Neuron (in vitro differentiated cells): ENCODE results near the gene USP19.
A peak's percentile ranks its signal among the peaks of the same experiment; 100 is the strongest.

Experiments
- H2AFZ ChIP-seq: one replicate; pipeline ENCODE4 v1.6.1; 2013; ENCODE audit warnings: low read depth, mild to moderate bottlenecking, inconsistent platforms, low read length, moderate library complexity
- H3K27me3 ChIP-seq: one replicate; pipeline ENCODE4 v1.6.1; 2013; ENCODE audit warnings: low read length; ENCODE audit not compliant: insufficient read depth
- H3K36me3 ChIP-seq: one replicate; pipeline ENCODE4 v1.6.1; 2013; ENCODE audit warnings: low read length; ENCODE audit not compliant: insufficient read depth
- H3K4me1 ChIP-seq: one replicate; pipeline ENCODE4 v1.6.1; 2013; ENCODE audit warnings: low read length; ENCODE audit not compliant: insufficient read depth
- H3K4me3 ChIP-seq: 2 replicates; pipeline ENCODE4 v1.5.1; 2013; ENCODE audit warnings: mild to moderate bottlenecking, low read length, moderate library complexity
- H3K9me3 ChIP-seq: one replicate; pipeline ENCODE4 v1.6.1; 2013; ENCODE audit warnings: low read length

Gene USP19

GRCh38 chr3:49124203-49124602, 3.6 kb upstream of the USP19 start:
- Histone ChIP-seq H3K27me3 (no peaks in the 10 kb centered on the region), H3K36me3 (peaks cover 44% of the 10 kb centered on the region), H2AFZ (no peak overlapping the region), H3K4me1 (peaks cover 12% of the 10 kb centered on the region), H3K9me3 (no peaks in the 10 kb centered on the region), H3K4me3 (no peak overlapping the region)

- Histone ChIP-seq H3K4me3 (no peak overlapping the region), H3K9me3 (no peaks in the 10 kb centered on the region), H3K4me1 (peaks cover 15% of the 10 kb centered on the region), H3K36me3 (peaks cover 49% of the 10 kb centered on the region), H3K27me3 (no peaks in the 10 kb centered on the region), H2AFZ (no peak overlapping the region)
These were observed 3.1 kb upstream of the USP19 start for GRCh38 chr3:49123687-49124086.

- Histone ChIP-seq H3K9me3 (no peaks in the 10 kb centered on the region), H3K36me3 (peaks cover 47% of the 10 kb centered on the region), H2AFZ (no peak overlapping the region), H3K27me3 (no peaks in the 10 kb centered on the region), H3K4me1 (peaks cover 15% of the 10 kb centered on the region), H3K4me3 (no peak overlapping the region)
These were observed 2.4 kb upstream of the USP19 start for GRCh38 chr3:49122886-49123545.

- no peak overlapping the region for H2AFZ ChIP-seq
- H3K9me3 ChIP-seq, result no peaks in the 10 kb centered on the region
- no peak overlapping the region for H3K4me3 ChIP-seq
- peaks cover 53% of the 10 kb centered on the region for H3K36me3 ChIP-seq
- H3K4me1 ChIP-seq, result peaks cover 15% of the 10 kb centered on the region
- no peaks in the 10 kb centered on the region for H3K27me3 ChIP-seq
These were observed 1.8 kb upstream of the USP19 start for GRCh38 chr3:49122451-49122850.

- H3K27me3 ChIP-seq, result no peaks in the 10 kb centered on the region
- H2AFZ ChIP-seq, result no peak overlapping the region
- peaks cover 15% of the 10 kb centered on the region for H3K4me1 ChIP-seq
- H3K4me3 ChIP-seq, result no peak overlapping the region
- H3K36me3 ChIP-seq, result peaks cover 57% of the 10 kb centered on the region
- H3K9me3 ChIP-seq, result no peaks in the 10 kb centered on the region
These were observed 1.4 kb upstream of the USP19 start for GRCh38 chr3:49122022-49122421.

GRCh38 chr3:49121132-49121736, 611 bp upstream of the USP19 start:
- Histone ChIP-seq H3K4me1 (peaks cover 15% of the 10 kb centered on the region), H2AFZ (peak overlapping the region; percentile 10), H3K9me3 (no peaks in the 10 kb centered on the region), H3K4me3 (peak overlapping the region; percentile 94), H3K27me3 (no peaks in the 10 kb centered on the region), H3K36me3 (peaks cover 65% of the 10 kb centered on the region)

- peak overlapping the region; percentile 10 for H2AFZ ChIP-seq
- H3K9me3 ChIP-seq, result no peaks in the 10 kb centered on the region
- peaks cover 15% of the 10 kb centered on the region for H3K4me1 ChIP-seq
- H3K36me3 ChIP-seq, result peaks cover 69% of the 10 kb centered on the region
- peak overlapping the region; percentile 94 for H3K4me3 ChIP-seq
- H3K27me3 ChIP-seq, result no peaks in the 10 kb centered on the region
These were observed 556 bp downstream of the USP19 start for GRCh38 chr3:49120096-49120437.

GRCh38 chr3:49119439-49119838, 1.2 kb downstream of the USP19 start:
- Histone ChIP-seq H3K4me3 (peak overlapping the region; percentile 94), H3K36me3 (peaks cover 70% of the 10 kb centered on the region), H3K27me3 (no peaks in the 10 kb centered on the region), H3K9me3 (no peaks in the 10 kb centered on the region), H2AFZ (no peak overlapping the region), H3K4me1 (peaks cover 15% of the 10 kb centered on the region)

GRCh38 chr3:49119036-49119435, 1.6 kb downstream of the USP19 start:
- no peak overlapping the region for H3K4me3 ChIP-seq
- H3K9me3 ChIP-seq, result no peaks in the 10 kb centered on the region
- peaks cover 70% of the 10 kb centered on the region for H3K36me3 ChIP-seq
- peaks cover 15% of the 10 kb centered on the region for H3K4me1 ChIP-seq
- no peak overlapping the region for H2AFZ ChIP-seq
- no peaks in the 10 kb centered on the region for H3K27me3 ChIP-seq

- no peak overlapping the region for H3K4me3 ChIP-seq
- H3K9me3 ChIP-seq, result no peaks in the 10 kb centered on the region
- no peak overlapping the region for H2AFZ ChIP-seq
- no peaks in the 10 kb centered on the region for H3K27me3 ChIP-seq
- H3K36me3 ChIP-seq, result peaks cover 91% of the 10 kb centered on the region
- no peaks in the 10 kb centered on the region for H3K4me1 ChIP-seq
These were observed 8.4 kb downstream of the USP19 start for GRCh38 chr3:49112262-49112661.

- Histone ChIP-seq H3K27me3 (no peaks in the 10 kb centered on the region), H3K36me3 (peaks cover 83% of the 10 kb centered on the region), H3K4me3 (no peak overlapping the region), H2AFZ (no peak overlapping the region), H3K4me1 (no peaks in the 10 kb centered on the region), H3K9me3 (no peaks in the 10 kb centered on the region)
These were observed 9.3 kb downstream of the USP19 start for GRCh38 chr3:49111347-49111746.

GRCh38 chr3:49110780-49111179, 9.8 kb downstream of the USP19 start:
- H2AFZ ChIP-seq, result no peak overlapping the region
- H3K9me3 ChIP-seq, result no peaks in the 10 kb centered on the region
- peaks cover 78% of the 10 kb centered on the region for H3K36me3 ChIP-seq
- H3K4me3 ChIP-seq, result no peak overlapping the region
- no peaks in the 10 kb centered on the region for H3K27me3 ChIP-seq
- H3K4me1 ChIP-seq, result peaks cover under 1% of the 10 kb centered on the region

GRCh38 chr3:49108346-49108745, 12.3 kb downstream of the USP19 start:
- Histone ChIP-seq H3K27me3 (no peaks in the 10 kb centered on the region), H3K36me3 (peaks cover 57% of the 10 kb centered on the region), H3K4me1 (peaks cover 15% of the 10 kb centered on the region), H2AFZ (no peak overlapping the region), H3K9me3 (no peaks in the 10 kb centered on the region), H3K4me3 (no peak overlapping the region)
